GM15510 (cell line): ENCODE data around the gene POMT1.

Source experiments
- POLR2A ChIP-seq: IDR thresholded peaks from 3 replicates; pipeline ENCODE4 v1.6.1; 2011; ENCODE audit warnings: borderline replicate concordance; ENCODE audit not compliant: insufficient read length; ENCODE audit errors: extremely low read depth

Gene POMT1

GRCh38 chr9:131546336-131547084 lies 43.8 kb downstream of the POMT1 start:
- no peak for TF ChIP-seq POLR2A

- TF ChIP-seq POLR2A, result no peak
Observed at GRCh38 chr9:131552030-131552429, 49.3 kb downstream of the POMT1 start.

DNA sequence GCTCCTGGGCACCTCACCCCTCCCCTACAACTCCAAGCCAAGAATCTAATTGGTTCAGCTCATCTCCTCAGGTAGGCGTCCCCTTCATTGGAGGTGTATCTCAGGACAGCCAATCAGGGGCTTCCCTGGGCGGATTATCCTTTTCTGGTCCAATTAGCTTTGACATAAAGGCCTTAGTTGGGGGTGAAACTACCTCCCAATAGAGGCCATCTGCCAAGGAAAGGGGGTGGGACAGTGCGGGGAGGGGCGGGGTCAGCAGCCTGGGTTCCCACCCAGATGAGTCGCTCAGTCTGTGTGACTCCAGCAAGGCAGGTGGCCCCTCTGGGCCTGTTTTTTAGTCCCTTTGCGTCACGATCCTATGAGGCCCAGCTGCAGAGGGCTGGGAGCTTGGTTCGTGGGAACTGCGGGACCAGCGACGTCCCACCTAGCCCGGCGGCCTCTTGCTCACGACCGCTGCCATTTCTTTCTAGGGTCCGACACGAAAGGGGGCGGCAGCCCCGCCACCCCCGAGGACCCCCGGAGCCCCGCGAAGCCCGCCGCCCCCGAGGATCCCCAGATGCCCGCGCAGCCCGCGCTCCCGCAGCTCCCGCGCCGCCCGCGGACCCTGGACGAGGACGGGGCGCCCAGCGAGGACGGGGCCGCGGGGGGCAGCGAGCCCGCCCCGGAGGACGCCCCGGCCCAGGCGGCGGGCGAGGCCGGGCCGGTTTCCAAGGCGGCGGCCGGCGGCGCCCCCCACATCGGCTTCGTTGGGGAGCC lies 51.5 kb downstream of the POMT1 start:
- no peak for TF ChIP-seq POLR2A

GRCh38 chr9:131554843-131555351 lies 52.2 kb downstream of the POMT1 start:
- no peak for TF ChIP-seq POLR2A

DNA sequence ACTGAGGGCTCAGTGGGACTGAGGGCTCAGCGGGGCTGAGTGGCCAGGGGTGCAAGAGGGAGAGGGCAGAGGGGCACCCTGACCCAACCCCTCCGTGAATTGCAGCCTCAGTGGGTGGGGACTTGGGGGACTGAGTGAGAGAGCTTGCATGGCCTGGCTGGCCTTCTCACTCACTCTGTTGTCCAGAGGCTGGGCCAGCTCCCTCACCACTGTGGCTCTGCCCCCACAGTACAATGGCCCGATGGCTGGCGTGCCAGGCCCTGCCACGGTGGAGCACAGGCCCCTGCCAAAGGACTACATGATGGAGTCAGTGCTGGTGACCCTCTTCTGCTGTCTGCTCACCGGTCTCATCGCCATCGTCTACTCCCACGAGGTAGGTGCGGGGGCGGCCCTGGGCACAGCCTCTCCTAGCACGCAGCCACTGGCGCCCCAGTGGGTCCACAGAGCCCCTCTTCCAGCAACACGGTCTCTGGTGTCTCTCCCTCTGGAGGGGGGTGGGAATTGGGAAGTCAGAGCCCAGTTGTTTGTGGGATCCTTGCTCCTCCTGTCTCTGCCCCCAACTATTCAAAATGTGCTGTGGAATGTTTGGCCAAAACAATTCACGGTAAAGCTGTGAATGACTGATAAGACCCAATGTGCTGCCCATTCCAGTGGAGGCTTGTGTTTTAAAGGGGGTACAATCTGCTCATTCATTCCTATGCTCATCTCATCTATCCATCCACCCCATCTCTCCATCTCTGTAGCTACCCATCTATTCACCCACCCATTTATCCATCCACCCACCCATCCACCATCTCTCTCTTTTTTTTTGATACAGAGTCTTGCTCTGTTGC lies 53.3 kb downstream of the POMT1 start:
- TF ChIP-seq POLR2A, result no peak

DNA sequence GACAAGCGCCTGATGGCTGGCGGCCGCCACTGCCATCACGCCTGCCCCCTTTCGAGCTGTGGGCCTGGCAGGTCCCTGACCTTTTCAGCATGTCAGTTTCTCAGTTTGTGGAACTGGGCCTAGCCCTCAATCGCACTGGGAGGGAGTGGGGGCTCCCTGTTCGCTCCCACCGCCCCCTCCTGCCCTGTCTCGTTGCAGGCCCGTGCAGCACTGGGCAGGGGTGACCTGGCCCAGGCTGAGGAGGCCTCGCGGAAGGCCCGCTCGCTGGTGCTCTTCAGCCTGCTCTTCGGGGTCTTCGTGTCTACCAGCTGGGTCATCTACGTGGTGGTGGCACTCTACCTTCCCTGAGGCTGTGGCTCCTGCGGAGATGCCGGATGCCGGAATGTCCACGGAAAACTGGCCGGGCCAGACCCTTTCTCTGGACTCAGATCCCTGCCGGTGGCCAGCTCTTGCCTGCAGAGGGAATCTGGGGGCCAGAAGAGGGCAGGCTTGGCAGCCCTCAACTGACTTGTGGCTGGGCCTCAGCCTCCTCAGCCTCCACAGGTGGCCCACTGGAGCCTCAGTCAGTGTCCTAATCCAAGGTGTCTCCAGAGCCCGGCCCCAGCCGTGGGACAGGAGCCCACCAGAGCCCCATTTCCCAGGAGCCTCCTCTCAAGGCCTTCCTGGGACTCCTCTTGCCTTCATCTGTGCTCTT lies 55.3 kb downstream of the POMT1 start:
- no peak for TF ChIP-seq POLR2A

- no peak for TF ChIP-seq POLR2A
Observed at GRCh38 chr9:131559421-131560000, 56.8 kb downstream of the POMT1 start.

DNA sequence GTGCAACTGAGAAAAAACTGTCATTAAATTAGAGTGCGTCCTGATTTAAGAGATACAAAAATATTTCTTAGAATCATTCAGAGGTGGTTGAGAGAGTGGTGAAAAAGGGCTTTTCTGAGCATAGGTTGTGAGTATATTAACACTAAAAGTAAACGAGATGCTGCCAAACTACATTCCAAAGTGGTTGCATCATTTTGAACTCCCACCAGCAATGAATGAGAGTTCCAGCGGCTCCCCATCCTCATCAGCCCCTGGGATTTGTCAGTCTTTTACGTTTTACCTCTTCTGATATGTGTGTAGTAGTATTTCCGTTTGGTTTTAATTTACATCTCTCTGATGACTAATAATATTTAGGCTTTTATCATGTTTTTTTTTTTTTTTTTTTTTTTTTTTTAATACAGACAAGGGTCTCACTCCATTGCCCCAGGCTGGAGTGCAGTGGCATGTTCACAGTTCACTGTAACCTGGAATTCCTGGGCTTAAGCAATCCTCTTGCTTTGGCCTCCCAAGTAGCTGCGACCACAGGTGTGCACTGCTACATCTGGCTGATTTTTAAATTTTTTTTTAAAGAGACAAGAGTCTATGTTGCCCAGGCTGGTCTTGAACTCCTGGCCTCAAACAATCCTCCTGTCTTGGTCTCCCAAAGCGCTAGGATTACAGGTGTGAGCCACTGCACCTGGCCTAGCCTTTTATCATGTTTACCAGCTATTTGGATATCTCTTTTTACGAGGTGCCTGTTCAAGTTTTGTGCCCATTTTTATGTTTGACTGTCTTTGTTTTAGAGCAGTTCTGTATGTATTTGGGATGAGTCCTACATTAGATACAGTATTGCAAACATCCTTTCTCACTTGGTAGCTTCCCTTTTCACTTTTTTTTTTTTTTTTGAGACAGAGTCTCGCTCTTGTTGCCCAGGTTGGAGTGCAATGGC lies 59.6 kb downstream of the POMT1 start:
- TF ChIP-seq POLR2A, result no peak

- TF ChIP-seq POLR2A, result no peak
Observed at GRCh38 chr9:131565369-131565768, 62.7 kb downstream of the POMT1 start.

DNA sequence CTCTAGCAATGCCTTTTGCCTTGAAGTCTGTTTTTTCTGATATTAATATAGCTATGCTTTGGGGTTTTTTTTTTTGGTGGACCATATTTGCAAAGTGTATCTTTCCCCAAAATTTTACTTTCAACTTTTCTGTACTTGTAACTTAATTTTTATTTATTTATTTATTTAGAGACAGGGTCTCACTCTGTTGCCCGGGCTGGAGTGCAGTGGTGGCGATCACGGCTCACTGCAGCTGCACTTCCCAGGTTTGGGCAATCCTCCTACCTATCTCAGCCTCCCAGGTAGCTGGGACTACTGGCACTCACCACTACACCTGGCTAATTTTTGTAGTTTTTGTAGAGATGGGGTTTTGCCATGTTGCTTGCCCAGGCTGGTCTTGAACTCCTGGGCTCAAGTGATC lies 63.4 kb downstream of the POMT1 start:
- TF ChIP-seq POLR2A, result no peak

DNA sequence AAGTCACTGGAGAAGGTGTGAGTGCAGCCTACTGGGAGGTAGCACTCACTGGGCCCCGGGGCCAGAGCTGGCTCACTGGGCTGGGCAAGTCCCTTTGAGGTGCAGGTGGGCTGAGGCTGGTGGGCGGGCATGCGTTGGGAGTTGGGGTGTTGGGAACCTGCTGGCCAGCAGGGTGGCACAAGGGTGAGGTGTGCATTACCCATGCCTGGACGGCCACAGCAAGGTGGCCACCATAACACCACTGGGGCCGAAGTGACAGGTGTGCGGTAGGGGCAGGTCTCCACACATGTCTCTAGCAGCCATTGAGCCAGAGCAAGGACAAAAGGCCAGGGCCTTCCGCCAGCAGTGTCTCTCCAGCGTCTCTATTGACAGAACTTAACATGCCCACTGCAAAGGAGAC lies 65.2 kb downstream of the POMT1 start:
- no peak for TF ChIP-seq POLR2A
